ENCODE data around the gene KRT32.

Gene KRT32

GRCh38 chr17:41466988-41467387, at the start of gene KRT32:
Gene KRT32, minus strand, starts transcription at chr17:41467386. Its CDS starts 61 bp downstream, at chr17:41467325.
- H3K36me3 Mint-ChIP-seq (ENCODE audit: low read depth), result no peaks in the 10 kb centered on the region
- H3K27ac Mint-ChIP-seq, result no peak within 1 kb of the TSS
- H3K27me3 Mint-ChIP-seq (ENCODE audit: low read depth), result peaks cover 18% of the 10 kb centered on the region
- H3K9me3 Mint-ChIP-seq, result no peaks in the 10 kb centered on the region
- no peak within 1 kb of the TSS for H3K4me3 Mint-ChIP-seq
- H3K4me1 Mint-ChIP-seq (ENCODE audit: low read depth), result no peaks in the 10 kb centered on the region

- Mint-ChIP-seq H3K27me3 (ENCODE audit: low read depth) (peaks cover 3% of the 10 kb centered on the region), H3K36me3 (ENCODE audit: low read depth) (no peaks in the 10 kb centered on the region), H3K9me3 (no peaks in the 10 kb centered on the region), H3K27ac (no peak overlapping the region), H3K4me1 (ENCODE audit: low read depth) (no peaks in the 10 kb centered on the region), H3K4me3 (no peak overlapping the region)
These were observed 49.7 kb upstream of the KRT32 start for GRCh38 chr17:41516830-41517283.

- H3K4me3 Mint-ChIP-seq, result no peak overlapping the region
- no peaks in the 10 kb centered on the region for H3K4me1 Mint-ChIP-seq (ENCODE audit: low read depth)
- no peaks in the 10 kb centered on the region for H3K36me3 Mint-ChIP-seq (ENCODE audit: low read depth)
- no peak overlapping the region for H3K27ac Mint-ChIP-seq
- peaks cover 3% of the 10 kb centered on the region for H3K27me3 Mint-ChIP-seq (ENCODE audit: low read depth)
- no peaks in the 10 kb centered on the region for H3K9me3 Mint-ChIP-seq
These were observed 49.1 kb upstream of the KRT32 start for GRCh38 chr17:41516147-41516829.

DNA sequence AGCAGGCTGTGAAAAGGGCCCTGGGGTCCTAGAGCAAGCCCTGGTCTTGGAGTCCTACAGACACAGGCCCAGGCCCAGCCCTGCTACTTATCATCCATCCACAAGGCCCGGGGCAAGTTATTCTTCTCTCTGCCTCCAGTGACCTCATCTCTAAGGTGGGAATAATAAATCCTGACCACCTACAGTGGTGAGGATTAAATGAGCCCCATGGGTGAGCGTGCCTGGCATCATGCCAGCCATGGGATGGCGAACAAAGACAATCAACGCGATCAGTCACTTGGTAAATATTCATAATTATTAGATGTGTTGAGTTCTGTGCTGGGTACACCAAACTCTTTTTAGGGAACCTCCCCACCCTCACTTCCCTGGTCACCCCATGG, 46.0 kb upstream of the KRT32 start:
- Mint-ChIP-seq H3K36me3 (ENCODE audit: low read depth) (no peaks in the 10 kb centered on the region), H3K27ac (no peak overlapping the region), H3K4me1 (ENCODE audit: low read depth) (no peaks in the 10 kb centered on the region), H3K27me3 (ENCODE audit: low read depth) (peaks cover 3% of the 10 kb centered on the region), H3K4me3 (no peak overlapping the region), H3K9me3 (no peaks in the 10 kb centered on the region)

GRCh38 chr17:41512546-41513167, 45.5 kb upstream of the KRT32 start:
- no peak overlapping the region for H3K27ac Mint-ChIP-seq
- H3K36me3 Mint-ChIP-seq (ENCODE audit: low read depth), result no peaks in the 10 kb centered on the region
- no peak overlapping the region for H3K4me3 Mint-ChIP-seq
- no peaks in the 10 kb centered on the region for H3K9me3 Mint-ChIP-seq
- no peaks in the 10 kb centered on the region for H3K4me1 Mint-ChIP-seq (ENCODE audit: low read depth)
- peaks cover 3% of the 10 kb centered on the region for H3K27me3 Mint-ChIP-seq (ENCODE audit: low read depth)

DNA sequence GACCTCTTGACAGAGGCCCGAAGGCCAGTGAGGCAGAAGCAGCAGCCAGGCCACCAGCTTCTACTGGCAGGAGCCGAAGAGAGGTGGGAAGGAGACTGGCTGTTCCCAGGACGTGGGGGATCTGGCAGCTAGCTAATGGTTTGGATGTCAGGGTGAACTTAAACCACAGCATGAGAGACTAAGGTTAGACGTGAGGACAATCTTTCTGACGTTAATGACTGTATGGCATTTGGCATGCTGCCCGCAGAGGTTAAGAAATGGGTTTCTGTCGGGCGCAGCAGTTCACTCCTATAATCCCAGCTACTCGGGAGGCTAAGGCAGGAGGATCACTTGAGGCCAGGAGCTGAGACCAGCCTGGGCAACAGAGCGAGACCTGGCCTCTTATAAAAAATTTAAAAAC, 44.5 kb upstream of the KRT32 start:
- Mint-ChIP-seq H3K27me3 (ENCODE audit: low read depth) (peaks cover 3% of the 10 kb centered on the region), H3K27ac (no peak overlapping the region), H3K4me3 (no peak overlapping the region), H3K9me3 (no peaks in the 10 kb centered on the region), H3K36me3 (ENCODE audit: low read depth) (no peaks in the 10 kb centered on the region), H3K4me1 (ENCODE audit: low read depth) (no peaks in the 10 kb centered on the region)

GRCh38 chr17:41511116-41511515, 43.9 kb upstream of the KRT32 start:
- H3K4me3 Mint-ChIP-seq, result no peak overlapping the region
- peaks cover 3% of the 10 kb centered on the region for H3K27me3 Mint-ChIP-seq (ENCODE audit: low read depth)
- H3K4me1 Mint-ChIP-seq (ENCODE audit: low read depth), result no peaks in the 10 kb centered on the region
- no peaks in the 10 kb centered on the region for H3K9me3 Mint-ChIP-seq
- no peaks in the 10 kb centered on the region for H3K36me3 Mint-ChIP-seq (ENCODE audit: low read depth)
- H3K27ac Mint-ChIP-seq, result no peak overlapping the region

GRCh38 chr17:41510251-41511065, 43.3 kb upstream of the KRT32 start:
- H3K9me3 Mint-ChIP-seq, result no peaks in the 10 kb centered on the region
- H3K27me3 Mint-ChIP-seq (ENCODE audit: low read depth), result peaks cover 3% of the 10 kb centered on the region
- H3K36me3 Mint-ChIP-seq (ENCODE audit: low read depth), result no peaks in the 10 kb centered on the region
- H3K4me3 Mint-ChIP-seq, result no peak overlapping the region
- H3K4me1 Mint-ChIP-seq (ENCODE audit: low read depth), result no peaks in the 10 kb centered on the region
- no peak overlapping the region for H3K27ac Mint-ChIP-seq

DNA sequence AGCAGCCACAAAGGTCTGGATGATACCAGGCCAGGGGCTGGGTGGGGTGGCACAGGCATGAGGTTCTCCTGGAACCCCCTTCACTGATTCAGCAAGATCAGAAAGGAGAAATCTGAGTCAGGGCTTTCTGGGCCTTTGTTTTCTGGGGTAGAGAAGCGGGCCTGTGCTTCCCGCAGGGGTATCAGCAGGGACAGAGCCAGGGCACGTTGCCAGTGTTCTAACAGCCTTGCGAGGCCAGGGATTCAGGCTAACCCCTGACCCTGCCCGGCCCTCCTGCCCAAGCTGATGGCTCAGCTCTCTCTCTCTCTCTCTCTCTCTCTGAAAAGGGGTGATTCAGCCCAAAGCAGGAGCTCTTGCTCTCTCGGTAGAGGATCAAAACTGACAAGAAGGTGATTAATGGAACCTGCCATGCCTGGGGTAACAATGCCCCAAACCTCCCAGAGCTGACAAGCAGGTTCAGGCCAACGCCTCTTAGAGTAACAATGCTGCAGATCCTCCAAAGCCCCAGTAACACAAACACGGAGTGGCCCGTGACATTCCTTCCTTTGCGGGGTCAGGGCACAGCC, 40.2 kb upstream of the KRT32 start:
- H3K4me1 Mint-ChIP-seq (ENCODE audit: low read depth), result no peaks in the 10 kb centered on the region
- no peak overlapping the region for H3K27ac Mint-ChIP-seq
- no peaks in the 10 kb centered on the region for H3K27me3 Mint-ChIP-seq (ENCODE audit: low read depth)
- H3K36me3 Mint-ChIP-seq (ENCODE audit: low read depth), result no peaks in the 10 kb centered on the region
- no peaks in the 10 kb centered on the region for H3K9me3 Mint-ChIP-seq
- H3K4me3 Mint-ChIP-seq, result no peak overlapping the region

- no peak overlapping the region for H3K27ac Mint-ChIP-seq
- no peaks in the 10 kb centered on the region for H3K27me3 Mint-ChIP-seq (ENCODE audit: low read depth)
- H3K4me3 Mint-ChIP-seq, result no peak overlapping the region
- no peaks in the 10 kb centered on the region for H3K36me3 Mint-ChIP-seq (ENCODE audit: low read depth)
- H3K9me3 Mint-ChIP-seq, result no peaks in the 10 kb centered on the region
- no peaks in the 10 kb centered on the region for H3K4me1 Mint-ChIP-seq (ENCODE audit: low read depth)
These were observed 38.9 kb upstream of the KRT32 start for GRCh38 chr17:41505809-41506767.

DNA sequence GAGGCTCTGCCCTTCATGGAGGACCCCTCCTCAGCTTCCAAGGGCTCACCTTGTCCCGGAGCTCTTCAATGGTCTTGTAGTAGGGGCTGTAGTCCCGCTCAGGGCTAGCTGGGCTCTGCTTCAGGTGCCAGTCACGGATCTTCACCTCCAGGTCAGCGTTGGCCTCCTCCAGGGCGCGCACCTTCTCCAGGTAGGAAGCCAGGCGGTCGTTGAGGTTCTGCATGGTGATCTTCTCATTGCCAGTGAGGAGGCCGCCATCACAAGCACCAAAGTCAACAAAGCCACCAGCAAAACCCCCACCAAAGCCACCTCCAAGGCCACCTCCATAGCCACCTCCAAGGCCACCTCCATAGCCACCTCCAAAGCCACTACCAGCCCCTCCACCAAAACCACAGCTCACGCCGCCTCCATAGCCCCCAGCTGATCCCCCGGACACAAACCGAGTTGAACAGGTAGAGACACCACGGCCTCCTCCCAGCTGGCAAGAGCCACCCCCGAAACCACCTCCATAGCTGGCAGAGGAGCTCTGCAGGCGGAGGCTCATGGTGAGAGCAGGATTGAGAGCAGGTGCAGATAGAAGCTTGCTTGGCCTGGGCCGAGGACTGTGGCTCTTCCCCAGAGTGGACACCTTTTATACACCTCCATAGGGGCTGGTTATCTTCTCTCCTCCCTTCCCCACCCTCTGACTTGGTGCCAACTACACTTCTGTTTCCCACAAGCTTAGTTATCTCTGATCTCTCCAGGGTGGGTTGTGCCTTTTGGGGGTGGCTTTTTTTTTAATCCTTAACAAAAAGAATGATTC, 38.0 kb upstream of the KRT32 start, which contains the start of gene KRT13:
Gene KRT13 (minus strand): TSS at position 606 of the 802 bp plus-strand sequence. CDS start 62 bp downstream, at position 544.
- H3K36me3 Mint-ChIP-seq (ENCODE audit: low read depth), result no peaks in the 10 kb centered on the region
- no peaks in the 10 kb centered on the region for H3K9me3 Mint-ChIP-seq
- no peaks in the 10 kb centered on the region for H3K27me3 Mint-ChIP-seq (ENCODE audit: low read depth)
- H3K4me1 Mint-ChIP-seq (ENCODE audit: low read depth), result no peaks in the 10 kb centered on the region
- no peak within 1 kb of the TSS for H3K27ac Mint-ChIP-seq
- no peak within 1 kb of the TSS for H3K4me3 Mint-ChIP-seq

DNA sequence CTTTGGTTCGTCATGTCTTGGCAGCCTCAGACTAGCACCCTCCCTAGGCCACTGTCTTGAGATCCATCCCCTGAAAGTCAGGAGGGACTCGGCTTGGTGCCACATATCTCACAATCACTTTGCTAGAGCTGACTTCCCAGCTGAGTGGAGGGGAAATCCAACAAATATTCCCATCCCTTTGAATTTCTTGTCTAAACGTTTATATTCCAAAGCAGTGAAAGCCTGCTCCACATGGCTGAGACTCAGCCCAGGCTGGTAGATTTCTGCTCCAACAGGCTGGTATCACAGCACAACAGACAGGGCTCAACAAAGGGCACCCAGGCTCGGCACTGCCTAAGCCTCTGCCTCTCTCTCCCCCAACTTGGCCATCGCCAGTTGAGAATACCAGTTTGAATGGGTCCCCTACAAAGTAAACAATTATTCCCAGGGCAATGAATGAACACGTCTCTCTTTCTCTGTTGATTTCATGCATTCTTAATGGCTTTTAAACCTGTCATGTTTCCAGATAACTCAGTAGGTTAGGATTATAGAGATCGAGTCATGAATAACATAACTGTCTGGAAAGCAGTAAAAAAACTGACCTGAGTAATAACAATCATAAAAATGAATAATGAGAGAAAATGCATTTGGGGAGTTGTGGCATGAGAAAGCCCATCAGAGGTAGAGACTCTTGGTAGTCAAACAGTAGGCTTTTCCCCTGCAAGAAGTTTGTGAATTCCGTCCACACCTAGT, 37.2 kb upstream of the KRT32 start:
- no peaks in the 10 kb centered on the region for H3K27me3 Mint-ChIP-seq (ENCODE audit: low read depth)
- no peak overlapping the region for H3K4me3 Mint-ChIP-seq
- no peaks in the 10 kb centered on the region for H3K4me1 Mint-ChIP-seq (ENCODE audit: low read depth)
- no peaks in the 10 kb centered on the region for H3K9me3 Mint-ChIP-seq
- H3K36me3 Mint-ChIP-seq (ENCODE audit: low read depth), result no peaks in the 10 kb centered on the region
- no peak overlapping the region for H3K27ac Mint-ChIP-seq

- H3K4me3 Mint-ChIP-seq, result no peak overlapping the region
- peaks cover 4% of the 10 kb centered on the region for H3K27me3 Mint-ChIP-seq (ENCODE audit: low read depth)
- no peak overlapping the region for H3K27ac Mint-ChIP-seq
- peaks cover 1% of the 10 kb centered on the region for H3K4me1 Mint-ChIP-seq (ENCODE audit: low read depth)
- H3K9me3 Mint-ChIP-seq, result no peaks in the 10 kb centered on the region
- H3K36me3 Mint-ChIP-seq (ENCODE audit: low read depth), result no peaks in the 10 kb centered on the region
These were observed 36.0 kb upstream of the KRT32 start for GRCh38 chr17:41503202-41503601.

All from T-helper 1 cell treated with Interleukin-12 subunit alpha and Interleukin-12 subunit beta and Interleukin-4 antibody, amounts not matched to agents 30 μg/mL and 1 μg/mL, for 36 hours (primary cell).